ENCODE data around the gene SIGLEC6.

SIGLEC6 gene

GRCh38 chr19:51480590-51480989 is 50.9 kb downstream of the SIGLEC6 start:
- H3K9me3 ChIP-seq: no peaks in the 10 kb centered on the region
- H3K9ac ChIP-seq: no peak overlapping the region
- no peaks in the 10 kb centered on the region for H3K36me3 ChIP-seq
- no peaks in the 10 kb centered on the region for H3K27me3 ChIP-seq
- H3K4me2 ChIP-seq: no peak overlapping the region
- H3K4me3 ChIP-seq: no peak overlapping the region
- no peak for TF ChIP-seq Cebpa-rat (IDR thresholded peaks at IDR 0.05)
- H3K27ac ChIP-seq: no peak overlapping the region
- H4K20me1 ChIP-seq: no peaks in the 10 kb centered on the region
- no peaks in the 10 kb centered on the region for H3K4me1 ChIP-seq

GRCh38 chr19:51479531-51480331 is 51.7 kb downstream of the SIGLEC6 start:
- no peaks in the 10 kb centered on the region for H3K4me1 ChIP-seq
- H4K20me1 ChIP-seq: no peaks in the 10 kb centered on the region

GRCh38 chr19:51478381-51479234 is 52.9 kb downstream of the SIGLEC6 start, which contains the start of gene CEACAM18:
CEACAM18 (plus strand) TSS chr19:51478539.
- no peak for TF ChIP-seq Cebpa-rat (IDR thresholded peaks at IDR 0.05)
- Histone ChIP-seq H3K9me3 (no peaks in the 10 kb centered on the region), H3K4me2 (no peak within 1 kb of the TSS), H3K4me3 (no peak within 1 kb of the TSS), H3K27ac (no peak within 1 kb of the TSS), H3K4me1 (no peaks in the 10 kb centered on the region), H4K20me1 (no peaks in the 10 kb centered on the region), H3K27me3 (no peaks in the 10 kb centered on the region), H3K36me3 (no peaks in the 10 kb centered on the region), H3K9ac (no peak within 1 kb of the TSS)

More at GRCh38 chr19:51479531-51480331, 51.7 kb downstream of the SIGLEC6 start:
- no peak overlapping the region for H3K4me3 ChIP-seq
- H3K36me3 ChIP-seq: no peaks in the 10 kb centered on the region
- no peak overlapping the region for H3K4me2 ChIP-seq
- H3K9ac ChIP-seq: no peak overlapping the region
- no peaks in the 10 kb centered on the region for H3K9me3 ChIP-seq
- no peak for TF ChIP-seq Cebpa-rat (IDR thresholded peaks at IDR 0.05)
- H3K27ac ChIP-seq: no peak overlapping the region
- H3K27me3 ChIP-seq: no peaks in the 10 kb centered on the region

- no peak overlapping the region for H3K9ac ChIP-seq
- H3K4me3 ChIP-seq: no peak overlapping the region
- H4K20me1 ChIP-seq: no peaks in the 10 kb centered on the region
- H3K9me3 ChIP-seq: no peaks in the 10 kb centered on the region
- no peak for TF ChIP-seq Cebpa-rat (IDR thresholded peaks at IDR 0.05)
- H3K27ac ChIP-seq: no peak overlapping the region
- H3K4me2 ChIP-seq: no peak overlapping the region
- H3K4me1 ChIP-seq: no peaks in the 10 kb centered on the region
- no peaks in the 10 kb centered on the region for H3K27me3 ChIP-seq
- no peaks in the 10 kb centered on the region for H3K36me3 ChIP-seq
Measured at GRCh38 chr19:51477344-51477743, 54.1 kb downstream of the SIGLEC6 start.

- no peaks in the 10 kb centered on the region for H4K20me1 ChIP-seq
- H3K27ac ChIP-seq: no peak overlapping the region
- no peak for TF ChIP-seq Cebpa-rat (IDR thresholded peaks at IDR 0.05)
- H3K9ac ChIP-seq: no peak overlapping the region
- no peaks in the 10 kb centered on the region for H3K4me1 ChIP-seq
- no peaks in the 10 kb centered on the region for H3K9me3 ChIP-seq
- no peaks in the 10 kb centered on the region for H3K27me3 ChIP-seq
- H3K4me2 ChIP-seq: no peak overlapping the region
- H3K4me3 ChIP-seq: no peak overlapping the region
- H3K36me3 ChIP-seq: no peaks in the 10 kb centered on the region
Measured at GRCh38 chr19:51476164-51476563, 55.3 kb downstream of the SIGLEC6 start.

DNA sequence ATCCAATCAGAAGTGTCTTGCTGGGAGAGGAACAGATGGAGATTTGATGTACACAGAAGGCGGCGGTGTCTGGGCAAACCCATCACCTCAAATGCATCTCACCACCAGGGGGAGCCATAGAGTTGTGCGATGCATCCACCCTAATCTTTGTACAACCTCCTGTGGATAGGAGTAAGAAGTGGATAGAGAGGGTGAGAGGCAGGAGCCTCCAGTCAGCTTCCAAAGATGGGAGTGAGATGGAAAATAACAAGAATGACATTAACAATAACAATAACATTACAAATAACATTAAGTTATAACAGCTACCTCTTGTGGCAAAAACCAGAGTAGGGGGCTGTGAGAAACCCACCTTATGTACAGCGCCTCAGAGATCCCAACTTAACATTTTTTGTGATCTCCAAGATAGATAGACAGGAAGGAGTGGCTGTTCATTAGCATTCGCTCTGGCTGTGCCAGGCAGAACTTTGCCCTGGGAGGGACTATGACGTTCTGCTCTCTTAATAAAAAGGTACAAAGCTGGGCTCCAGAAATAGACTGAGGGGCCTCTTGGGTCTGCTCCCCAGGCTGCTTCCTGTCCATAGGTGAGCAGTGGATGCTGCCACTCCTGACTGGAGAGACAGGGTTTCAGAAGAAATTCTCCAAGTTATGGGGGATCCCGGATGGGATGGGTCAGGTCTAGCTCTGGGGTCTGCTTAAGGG is 58.3 kb downstream of the SIGLEC6 start:
- no peak overlapping the region for H3K27ac ChIP-seq
- no peaks in the 10 kb centered on the region for H4K20me1 ChIP-seq
- H3K4me2 ChIP-seq: no peak overlapping the region
- H3K36me3 ChIP-seq: no peaks in the 10 kb centered on the region
- H3K9me3 ChIP-seq: no peaks in the 10 kb centered on the region
- no peak overlapping the region for H3K9ac ChIP-seq
- no peak overlapping the region for H3K4me3 ChIP-seq
- no peak for TF ChIP-seq Cebpa-rat (IDR thresholded peaks at IDR 0.05)
- H3K4me1 ChIP-seq: peaks cover 20% of the 10 kb centered on the region
- no peaks in the 10 kb centered on the region for H3K27me3 ChIP-seq

GRCh38 chr19:51472607-51473006 is 58.9 kb downstream of the SIGLEC6 start:
- H3K4me1 ChIP-seq: peaks cover 25% of the 10 kb centered on the region
- H3K4me2 ChIP-seq: no peak overlapping the region
- H3K27ac ChIP-seq: no peak overlapping the region
- TF ChIP-seq Cebpa-rat (IDR thresholded peaks at IDR 0.05): no peak
- H4K20me1 ChIP-seq: no peaks in the 10 kb centered on the region
- no peaks in the 10 kb centered on the region for H3K27me3 ChIP-seq
- no peak overlapping the region for H3K4me3 ChIP-seq
- H3K9me3 ChIP-seq: no peaks in the 10 kb centered on the region
- no peak overlapping the region for H3K9ac ChIP-seq
- no peaks in the 10 kb centered on the region for H3K36me3 ChIP-seq

DNA sequence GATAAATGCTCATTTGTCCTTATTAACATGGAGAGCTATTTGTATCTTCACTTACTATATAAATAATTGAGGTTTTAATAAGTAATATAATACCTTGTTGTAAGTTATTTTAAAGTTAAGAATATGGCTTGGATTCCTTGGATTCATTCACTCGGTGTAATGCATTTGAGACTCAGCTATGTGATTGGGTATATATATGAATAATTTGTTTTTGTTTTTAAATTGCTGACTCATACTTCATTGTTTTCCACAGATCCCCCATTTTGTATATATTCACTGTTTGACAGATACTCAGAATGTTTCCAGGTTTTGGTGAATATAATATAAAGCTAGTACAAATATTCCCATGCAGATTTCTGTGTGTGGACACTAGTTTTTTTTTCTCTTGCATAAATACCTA is 59.9 kb downstream of the SIGLEC6 start:
- H3K27me3 ChIP-seq: no peaks in the 10 kb centered on the region
- H3K9ac ChIP-seq: no peak overlapping the region
- H3K4me3 ChIP-seq: no peak overlapping the region
- no peaks in the 10 kb centered on the region for H3K36me3 ChIP-seq
- no peaks in the 10 kb centered on the region for H3K9me3 ChIP-seq
- no peak for TF ChIP-seq Cebpa-rat (IDR thresholded peaks at IDR 0.05)
- H3K4me2 ChIP-seq: no peak overlapping the region
- no peaks in the 10 kb centered on the region for H4K20me1 ChIP-seq
- peaks cover 28% of the 10 kb centered on the region for H3K4me1 ChIP-seq
- no peak overlapping the region for H3K27ac ChIP-seq

DNA sequence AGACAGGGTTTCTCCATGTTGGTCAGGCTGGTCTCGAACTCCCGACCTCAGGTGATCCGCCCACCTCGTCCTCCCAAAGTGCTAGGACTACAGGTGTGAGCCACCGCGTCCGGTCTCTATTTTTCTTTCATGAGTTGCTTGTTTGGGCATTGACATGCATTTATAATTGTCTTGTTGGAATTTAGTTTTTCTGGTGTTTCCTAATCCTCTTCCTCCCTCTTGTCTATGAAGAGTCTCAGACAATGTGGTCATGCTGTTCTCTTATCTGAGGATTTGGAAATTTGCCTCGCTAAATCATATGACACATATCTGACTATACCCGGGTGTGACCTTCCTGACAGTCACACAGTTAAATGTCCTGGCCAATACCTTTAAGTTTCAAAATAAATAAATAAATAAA is 60.5 kb downstream of the SIGLEC6 start:
- Histone ChIP-seq H3K4me1 (peaks cover 28% of the 10 kb centered on the region), H3K27ac (no peak overlapping the region), H3K9me3 (no peaks in the 10 kb centered on the region), H3K9ac (no peak overlapping the region), H3K36me3 (no peaks in the 10 kb centered on the region), H4K20me1 (no peaks in the 10 kb centered on the region), H3K27me3 (no peaks in the 10 kb centered on the region), H3K4me2 (no peak overlapping the region), H3K4me3 (no peak overlapping the region)
- TF ChIP-seq Cebpa-rat (IDR thresholded peaks at IDR 0.05): no peak

All from BLaER1 (cell line).